SK-N-SH treated with all-trans-retinoic acid at 6 μM for 48 hours (cell line): ENCODE results near the gene TMEM87B.
"Not testable (repeated sequence)": the region's sequence is repeated elsewhere in the genome, so short reads cannot be mapped to it uniquely, and the experiment has no call there.

Experiments
- ATAC-seq: fragments of 200-7000 bp; cut with Tn5 transposase; 3 replicates; pipeline ENCODE4 v1.9.1; 2020; ENCODE audit warnings: mild to moderate bottlenecking, moderate library complexity
- ARNTL ChIP-seq: fragments of 450-650 bp; formaldehyde crosslinking; IDR thresholded peaks from 2 replicates; pipeline ENCODE4 v1.5.0; 2020; ENCODE audit warnings: low read depth, mild to moderate bottlenecking, moderate library complexity, borderline replicate concordance
- BACH2 ChIP-seq: fragments of 250-450 bp; sonication (Bioruptor Pico); IDR thresholded peaks from 2 replicates; pipeline ENCODE4 v1.9.0; 2021; ENCODE audit warnings: mild to moderate bottlenecking, borderline replicate concordance
- CREB5 ChIP-seq: fragments of 250-450 bp; sonication (Bioruptor Pico); IDR thresholded peaks from 2 replicates; pipeline ENCODE4 v1.5.1; 2020; ENCODE audit warnings: low read depth, mild to moderate bottlenecking, moderate library complexity
- CSDC2 ChIP-seq: fragments of 250-450 bp; sonication (Bioruptor Pico); IDR thresholded peaks from 2 replicates; pipeline ENCODE4 v1.5.0; 2020; ENCODE audit warnings: mild to moderate bottlenecking, moderate library complexity
- CSRNP3 ChIP-seq: fragments of 250-450 bp; sonication (Bioruptor Pico); IDR thresholded peaks from 2 replicates; pipeline ENCODE4 v1.5.1; 2021; ENCODE audit warnings: mild to moderate bottlenecking, moderate library complexity
- ESRRG ChIP-seq: fragments of 250-450 bp; sonication (Bioruptor Pico); IDR thresholded peaks from 2 replicates; pipeline ENCODE4 v1.6.1; 2021; ENCODE audit warnings: mild to moderate bottlenecking
- ISL1 ChIP-seq: fragments of 250-450 bp; sonication (Bioruptor Pico); IDR thresholded peaks from 2 replicates; pipeline ENCODE4 v2.1.2; 2022; ENCODE audit warnings: mild to moderate bottlenecking, moderate library complexity
- OSR1 ChIP-seq: fragments of 250-450 bp; sonication (Bioruptor Pico); IDR thresholded peaks from 2 replicates; pipeline ENCODE4 v1.8.0; 2022; ENCODE audit warnings: moderate library complexity, mild to moderate bottlenecking, inconsistent platforms
- PATZ1 ChIP-seq: fragments of 250-450 bp; sonication (Bioruptor Pico); IDR thresholded peaks from 2 replicates; pipeline ENCODE4 v1.8.0; 2020; ENCODE audit warnings: mild to moderate bottlenecking, moderate library complexity, borderline replicate concordance
- POU6F1 ChIP-seq: fragments of 250-450 bp; sonication (Bioruptor Pico); IDR thresholded peaks from 2 replicates; pipeline ENCODE4 v1.8.0; 2021; ENCODE audit warnings: low read depth, mild to moderate bottlenecking, moderate library complexity, borderline replicate concordance
- RARB ChIP-seq: fragments of 250-450 bp; sonication (Bioruptor Pico); IDR thresholded peaks from 2 replicates; pipeline ENCODE4 v1.8.0; 2021; ENCODE audit warnings: mild to moderate bottlenecking, moderate library complexity
- SNAI2 ChIP-seq: fragments of 250-450 bp; sonication (Bioruptor Pico); IDR thresholded peaks from 2 replicates; pipeline ENCODE4 v1.5.0; 2020; ENCODE audit warnings: mild to moderate bottlenecking, moderate library complexity
- TCF4 ChIP-seq: fragments of 250-450 bp; sonication (Bioruptor Pico); IDR thresholded peaks from 2 replicates; pipeline ENCODE4 v1.8.0; 2021; ENCODE audit warnings: mild to moderate bottlenecking, moderate library complexity, borderline replicate concordance
- TSHZ2 ChIP-seq: fragments of 250-450 bp; sonication (Bioruptor Pico); IDR thresholded peaks from 2 replicates; pipeline ENCODE4 v1.5.0; 2020; ENCODE audit warnings: mild to moderate bottlenecking, moderate library complexity
- ZC3H10 ChIP-seq: fragments of 250-450 bp; sonication (Bioruptor Pico); IDR thresholded peaks from 2 replicates; pipeline ENCODE4 v1.5.1; 2021; ENCODE audit warnings: mild to moderate bottlenecking, moderate library complexity
- ZFP3 ChIP-seq: fragments of 250-450 bp; sonication (Bioruptor Pico); IDR thresholded peaks from 2 replicates; pipeline ENCODE4 v1.5.0; 2020; ENCODE audit warnings: mild to moderate bottlenecking, moderate library complexity
- ZNF70 ChIP-seq: fragments of 450-650 bp; formaldehyde crosslinking; IDR thresholded peaks from 2 replicates; pipeline ENCODE4 v1.5.0; 2020; ENCODE audit warnings: mild to moderate bottlenecking, moderate library complexity
- ZNF8 ChIP-seq: fragments of 450-650 bp; formaldehyde crosslinking; IDR thresholded peaks from 2 replicates; pipeline ENCODE4 v1.5.0; 2020; ENCODE audit warnings: mild to moderate bottlenecking, moderate library complexity

TMEM87B gene

GRCh38 chr2:112110966-112111365, 55.9 kb downstream of the TMEM87B start:
- TF ChIP-seq SNAI2 (CRISPR knock-in tag) (no peak), ZNF70 (CRISPR knock-in tag) (no peak), TCF4 (CRISPR knock-in tag) (no peak), ZFP3 (no peak)
- no peak for ATAC-seq

GRCh38 chr2:112113354-112113753, 58.3 kb downstream of the TMEM87B start:
- ATAC-seq = not testable (repeated sequence)

GRCh38 chr2:112118148-112118547, 63.1 kb downstream of the TMEM87B start:
- no peak for TF ChIP-seq CSRNP3 (CRISPR knock-in tag)
- ATAC-seq = 0 out of 3 replicates have a peak, but pooled peaks have one; percentile 33

GRCh38 chr2:112121682-112122254, 66.7 kb downstream of the TMEM87B start:
- ATAC-seq = no peak

More at GRCh38 chr2:112121682-112122254, 66.7 kb downstream of the TMEM87B start:
- TF ChIP-seq CREB5 (CRISPR knock-in tag) (no peak), OSR1 (CRISPR knock-in tag) (no peak), CSRNP3 (CRISPR knock-in tag) (no peak), CSDC2 (no peak), ZC3H10 (CRISPR knock-in tag) (no peak), ESRRG (no peak), ARNTL (CRISPR knock-in tag) (no peak), PATZ1 (CRISPR knock-in tag) (no peak), ZNF8 (no peak), BACH2 (CRISPR knock-in tag) (no peak), RARB (CRISPR knock-in tag) (no peak), TCF4 (CRISPR knock-in tag) (no peak), ZFP3 (no peak), TSHZ2 (CRISPR knock-in tag) (no peak), ISL1 (CRISPR knock-in tag) (no peak), POU6F1 (CRISPR knock-in tag) (no peak)
